ENCODE data around the gene TCL1B. TPM values are rescaled to one million over a fixed set of nuclear protein-coding genes. Genes with fewer than 3 reads are reported as not detected.

The TCL1B gene
- total RNA-seq, 4 donors from 2014 or later, result not detected

GRCh38 chr14:95649230-95649629 lies 37.0 kb upstream of the TCL1B start:
- WGBS, 2 donors (ENCODE audit: low coverage in 1 of 2), result 56 to 76% methylated on average over 4 to 5 of the region's 7 CpGs
- ATAC-seq, result no peak

DNA sequence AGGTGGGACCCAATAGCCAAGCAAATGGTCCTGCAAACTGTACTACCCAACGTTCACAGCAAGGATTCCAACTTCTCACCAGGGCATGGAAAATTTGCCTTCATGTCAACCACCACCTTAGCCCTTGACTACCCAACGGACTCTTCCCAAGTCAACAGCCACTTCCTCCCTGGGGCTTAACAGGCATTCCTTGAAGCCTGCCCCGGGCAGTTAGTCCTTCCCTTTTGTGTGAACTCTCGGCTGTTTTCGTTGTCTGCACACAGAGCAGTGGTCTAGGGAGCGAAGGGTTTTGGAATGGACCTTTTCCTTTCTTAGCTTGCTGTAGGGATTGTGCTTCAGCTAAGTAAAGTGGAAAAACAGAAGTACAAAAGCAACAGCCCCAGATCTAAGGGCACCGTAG lies 35.2 kb upstream of the TCL1B start:
- Histone ChIP-seq H3K4me3 (no peak overlapping the region), H3K27me3 (peaks cover 16% of the 10 kb centered on the region), H3K27ac (no peak overlapping the region), H3K9me3 (no peaks in the 10 kb centered on the region), H3K36me3 (no peaks in the 10 kb centered on the region), H3K4me1 (no peaks in the 10 kb centered on the region)
- WGBS, 2 donors (ENCODE audit: low coverage in 1 of 2), result 69 to 88% methylated on average over 2 to 5 of the region's 7 CpGs
- no peak for ATAC-seq
- TF ChIP-seq CTCF (IDR thresholded peaks at IDR 0.05) (no peak), POLR2A (IDR thresholded peaks at IDR 0.05) (no peak), EP300 (IDR thresholded peaks at IDR 0.05) (no peak), POLR2AphosphoS5 (IDR thresholded peaks at IDR 0.05) (no peak)

More at GRCh38 chr14:95649230-95649629, 37.0 kb upstream of the TCL1B start:
- no peaks in the 10 kb centered on the region for H3K9me3 ChIP-seq
- H3K27me3 ChIP-seq, result peaks cover 21% of the 10 kb centered on the region
- H3K4me3 ChIP-seq, result no peak overlapping the region
- H3K36me3 ChIP-seq, result no peaks in the 10 kb centered on the region
- TF ChIP-seq CTCF (IDR thresholded peaks at IDR 0.05) (no peak), POLR2AphosphoS5 (IDR thresholded peaks at IDR 0.05) (no peak), EP300 (IDR thresholded peaks at IDR 0.05) (no peak), POLR2A (IDR thresholded peaks at IDR 0.05) (no peak)
- no peak overlapping the region for H3K27ac ChIP-seq
- no peaks in the 10 kb centered on the region for H3K4me1 ChIP-seq

DNA sequence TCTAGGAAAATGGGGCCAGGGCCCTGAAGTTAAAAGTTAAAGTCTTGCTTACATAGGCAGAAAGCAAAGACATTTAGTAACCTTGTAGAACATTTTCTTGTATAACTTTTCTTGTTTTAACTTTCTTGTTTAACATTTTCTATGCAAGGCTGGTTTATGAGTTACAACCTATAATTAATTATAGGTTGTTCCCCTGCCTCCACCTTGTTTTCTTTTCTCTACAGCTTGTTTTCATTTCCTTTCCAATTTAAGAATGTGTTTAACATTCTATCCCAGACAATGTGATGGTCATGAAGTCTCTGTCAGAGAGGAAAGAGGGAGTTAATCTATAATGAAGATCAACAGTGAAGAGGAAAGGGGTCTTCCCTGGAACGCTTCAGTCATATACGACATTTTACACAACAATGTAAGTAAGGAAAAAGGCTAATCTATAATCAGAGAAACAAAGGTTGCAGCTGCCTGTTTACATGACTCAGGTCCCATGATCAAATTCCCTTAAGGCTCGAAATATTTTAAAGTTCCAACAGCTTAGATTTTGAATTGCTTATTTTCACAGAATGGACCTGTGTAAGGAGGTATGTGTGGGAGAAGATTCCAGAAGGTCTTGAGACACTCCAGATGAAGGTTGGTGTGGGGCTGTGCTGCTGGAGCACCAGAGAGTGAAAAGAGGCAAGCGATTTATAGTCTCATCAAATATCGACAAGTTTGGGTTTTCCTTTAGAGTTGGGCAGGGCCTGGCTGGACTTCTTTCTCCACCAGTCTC lies 34.2 kb upstream of the TCL1B start:
- H3K27me3 ChIP-seq, result peaks cover 7% of the 10 kb centered on the region
- WGBS, 2 donors (ENCODE audit: low coverage in 1 of 2), result 31 to 54% methylated on average over 5 of the region's 5 CpGs
- no peak overlapping the region for H3K4me3 ChIP-seq
- no peak overlapping the region for H3K27ac ChIP-seq
- no peaks in the 10 kb centered on the region for H3K9me3 ChIP-seq
- no peaks in the 10 kb centered on the region for H3K4me1 ChIP-seq
- TF ChIP-seq POLR2A (IDR thresholded peaks at IDR 0.05) (no peak), POLR2AphosphoS5 (IDR thresholded peaks at IDR 0.05) (no peak), CTCF (IDR thresholded peaks at IDR 0.05) (no peak), EP300 (IDR thresholded peaks at IDR 0.05) (no peak)
- no peaks in the 10 kb centered on the region for H3K36me3 ChIP-seq
- no peak for ATAC-seq

GRCh38 chr14:95652690-95653089 lies 33.5 kb upstream of the TCL1B start:
- Histone ChIP-seq H3K9me3 (no peaks in the 10 kb centered on the region), H3K4me1 (no peaks in the 10 kb centered on the region), H3K36me3 (no peaks in the 10 kb centered on the region), H3K27me3 (peaks cover 9% of the 10 kb centered on the region), H3K4me3 (no peak overlapping the region), H3K27ac (no peak overlapping the region)
- ATAC-seq, result no peak
- 78 to 100% methylated on average over 1 to 2 of the region's 2 CpGs for WGBS, 2 donors (ENCODE audit: low coverage in 1 of 2)
- TF ChIP-seq EP300 (IDR thresholded peaks at IDR 0.05), result no peak
- TF ChIP-seq CTCF (IDR thresholded peaks at IDR 0.05), result no peak
- TF ChIP-seq POLR2AphosphoS5 (IDR thresholded peaks at IDR 0.05), result no peak
- no peak for TF ChIP-seq POLR2A (IDR thresholded peaks at IDR 0.05)

GRCh38 chr14:95655461-95655860 lies 30.8 kb upstream of the TCL1B start:
- 14 to 23% methylated on average over 1 of the region's 1 CpG for WGBS, 2 donors (ENCODE audit: low coverage in 1 of 2)
- Histone ChIP-seq H3K4me3 (no peak overlapping the region), H3K36me3 (no peaks in the 10 kb centered on the region), H3K27ac (no peak overlapping the region), H3K27me3 (peaks cover 28% of the 10 kb centered on the region), H3K9me3 (no peaks in the 10 kb centered on the region), H3K4me1 (no peaks in the 10 kb centered on the region)
- no peak for TF ChIP-seq CTCF (IDR thresholded peaks at IDR 0.05)
- no peak for ATAC-seq

All from gastroesophageal sphincter (tissue), 4 donors.